HepG2 (cell line): ENCODE results near the gene AJM1. TPM values are rescaled to one million over a fixed set of nuclear protein-coding genes. Genes with fewer than 3 reads are reported as not detected.

Source experiments
- CENPT ChIP-seq: sonication (generic); formaldehyde crosslinking; IDR thresholded peaks from 2 replicates; pipeline ENCODE4 v1.8.0; 2022; ENCODE audit warnings: low read depth, mild to moderate bottlenecking, moderate library complexity, missing genetic modification reagents
- MYC ChIP-seq: sonication (generic); formaldehyde crosslinking; IDR thresholded peaks from 2 replicates; pipeline ENCODE4 v1.9.0; 2021; ENCODE audit warnings: missing genetic modification reagents, borderline replicate concordance
- RBFOX2 ChIP-seq: fragments of 200-400 bp; formaldehyde crosslinking; IDR thresholded peaks from 2 replicates; pipeline ENCODE4 v1.6.1; 2017; ENCODE audit warnings: low read depth, mild to moderate bottlenecking, low read length
- RFXAP ChIP-seq: sonication (generic); formaldehyde crosslinking; IDR thresholded peaks from 2 replicates; pipeline ENCODE4 v1.4.0; 2020; ENCODE audit warnings: missing genetic modification reagents, borderline replicate concordance
- RNF2 ChIP-seq: fragments of 450-650 bp; conservative IDR thresholded peaks from 2 replicates; pipeline ENCODE4 v1.6.1; 2016; ENCODE audit warnings: low read depth
- SCMH1 ChIP-seq: sonication (generic); formaldehyde crosslinking; IDR thresholded peaks from 2 replicates; pipeline ENCODE4 v1.9.0; 2021; ENCODE audit warnings: missing genetic modification reagents, mild to moderate bottlenecking, borderline replicate concordance
- SMAD3 ChIP-seq: sonication (generic); formaldehyde crosslinking; IDR thresholded peaks from 2 replicates; pipeline ENCODE4 v1.4.0; 2020; ENCODE audit warnings: missing genetic modification reagents
- SOX5 ChIP-seq: IDR thresholded peaks from 2 replicates; pipeline ENCODE4 v1.6.1; 2016; ENCODE audit warnings: borderline replicate concordance
- SPEN ChIP-seq: sonication (generic); formaldehyde crosslinking; IDR thresholded peaks from 2 replicates; pipeline ENCODE4 v1.5.1; 2020; ENCODE audit warnings: low read depth, mild to moderate bottlenecking, missing genetic modification reagents
- TEF ChIP-seq: sonication (generic); formaldehyde crosslinking; IDR thresholded peaks from 2 replicates; pipeline ENCODE4 v1.5.0; 2020; ENCODE audit warnings: missing genetic modification reagents
- ZC3H13 ChIP-seq: sonication (generic); formaldehyde crosslinking; IDR thresholded peaks from 2 replicates; pipeline ENCODE4 v1.8.1; 2023; ENCODE audit warnings: mild to moderate bottlenecking, missing genetic modification reagents, moderate library complexity
- ZMYM3 ChIP-seq: sonication (generic); formaldehyde crosslinking; IDR thresholded peaks from 2 replicates; pipeline ENCODE4 v1.5.1; 2020; ENCODE audit warnings: mild to moderate bottlenecking, missing genetic modification reagents
- ZNF275 ChIP-seq: sonication (generic); formaldehyde crosslinking; IDR thresholded peaks from 2 replicates; pipeline ENCODE4 v1.8.0; 2022; ENCODE audit warnings: missing genetic modification reagents, mild to moderate bottlenecking, inconsistent platforms, borderline replicate concordance
- ZNF432 ChIP-seq: sonication (generic); formaldehyde crosslinking; IDR thresholded peaks from 2 replicates; pipeline ENCODE4 v1.5.0; 2020; ENCODE audit warnings: missing genetic modification reagents, mild to moderate bottlenecking, borderline replicate concordance
- ZNF510 ChIP-seq: sonication (generic); formaldehyde crosslinking; IDR thresholded peaks from 2 replicates; pipeline ENCODE4 v1.4.0; 2020; ENCODE audit warnings: low read depth, mild to moderate bottlenecking, missing genetic modification reagents
- ZNF670 ChIP-seq: sonication (generic); formaldehyde crosslinking; IDR thresholded peaks from 2 replicates; pipeline ENCODE4 v1.8.0; 2022; ENCODE audit warnings: mild to moderate bottlenecking, missing genetic modification reagents, borderline replicate concordance
- ZNF703 ChIP-seq: sonication (generic); formaldehyde crosslinking; IDR thresholded peaks from 2 replicates; pipeline ENCODE4 v1.5.1; 2020; ENCODE audit warnings: missing genetic modification reagents, mild to moderate bottlenecking, moderate library complexity, borderline replicate concordance
- ZNF773 ChIP-seq: sonication (generic); formaldehyde crosslinking; IDR thresholded peaks from 2 replicates; pipeline ENCODE4 v1.4.0; 2020; ENCODE audit warnings: missing genetic modification reagents, borderline replicate concordance
- polyA plus RNA-seq, 8 experiments: library from polyadenylated mRNA; depleted of rRNA in 3 of 8; stranded (reverse) in 7 of 8; unstranded in 1 of 8; fragments of >200 nt; fragmentation: Illumina TruSeq in 4 of 8; extraction: Trizol in 4 of 8; gene quantifications; 2 replicates each; pipeline versions ENCODE4 v1.2.1 to v1.2.3, GENCODE V29; 2011 to 2016; ENCODE audit warnings: low read depth in 4 of 8, missing spikeins in 1 of 8, mixed read lengths in 1 of 8; ENCODE audit not compliant: insufficient read depth in 1 of 8
- total RNA-seq, 5 experiments: library from RNA; depleted of rRNA; stranded (reverse); fragments of >200 nt; fragmentation: Illumina TruSeq; extraction: Trizol; gene quantifications; 2 replicates each; pipeline ENCODE4 v1.2.3, GENCODE V29; 2016; ENCODE audit warnings: low read depth in 1 of 5
- TF ChIP-seq, protein P1 (sequence below): sonication (generic); formaldehyde crosslinking; conservative IDR thresholded peaks from 2 replicates; pipeline ENCODE4 v1.5.0; 2020; ENCODE audit warnings: missing genetic modification reagents
- TF ChIP-seq, protein P2 (sequence below): sonication (generic); formaldehyde crosslinking; IDR thresholded peaks from 2 replicates; pipeline ENCODE4 v1.4.0; 2020; ENCODE audit warnings: mild to moderate bottlenecking, missing genetic modification reagents, borderline replicate concordance

AJM1 gene
- total and polyA plus RNA-seq, 2 of the 13 experiments (the other 11 are each of a cell fraction or from before 2014, with no cell fraction given) = 1.1 to 1.2 TPM

- no peak for TF ChIP-seq TEF (CRISPR knock-in tag)
- no peak for TF ChIP-seq ZNF773 (CRISPR knock-in tag)
- no peak for TF ChIP-seq RFXAP
- TF ChIP-seq ZNF432 (CRISPR knock-in tag) = no peak
- peak; percentile 32; the same call in 1 of the 2 replicates for TF ChIP-seq RBFOX2
- TF ChIP-seq, protein P1, sequence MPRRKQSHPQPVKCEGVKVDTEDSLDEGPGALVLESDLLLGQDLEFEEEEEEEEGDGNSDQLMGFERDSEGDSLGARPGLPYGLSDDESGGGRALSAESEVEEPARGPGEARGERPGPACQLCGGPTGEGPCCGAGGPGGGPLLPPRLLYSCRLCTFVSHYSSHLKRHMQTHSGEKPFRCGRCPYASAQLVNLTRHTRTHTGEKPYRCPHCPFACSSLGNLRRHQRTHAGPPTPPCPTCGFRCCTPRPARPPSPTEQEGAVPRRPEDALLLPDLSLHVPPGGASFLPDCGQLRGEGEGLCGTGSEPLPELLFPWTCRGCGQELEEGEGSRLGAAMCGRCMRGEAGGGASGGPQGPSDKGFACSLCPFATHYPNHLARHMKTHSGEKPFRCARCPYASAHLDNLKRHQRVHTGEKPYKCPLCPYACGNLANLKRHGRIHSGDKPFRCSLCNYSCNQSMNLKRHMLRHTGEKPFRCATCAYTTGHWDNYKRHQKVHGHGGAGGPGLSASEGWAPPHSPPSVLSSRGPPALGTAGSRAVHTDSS (CRISPR knock-in tag) = no peak
- no peak for TF ChIP-seq RNF2
- peak; percentile 37; the same call in 1 of the 2 replicates for TF ChIP-seq ZC3H13 (CRISPR knock-in tag)
- no peak for TF ChIP-seq SCMH1 (CRISPR knock-in tag)
- peak; percentile 79; the same call in 1 of the 2 replicates for TF ChIP-seq SOX5 (CRISPR knock-in tag)
- TF ChIP-seq CENPT = no peak
- peak; percentile 68; the same call in 1 of the 2 replicates for TF ChIP-seq ZMYM3
- TF ChIP-seq SMAD3 (CRISPR knock-in tag) = peak; percentile 66; the same call in 1 of the 2 replicates
- TF ChIP-seq ZNF510 (CRISPR knock-in tag) = peak; percentile 86; the same call in 1 of the 2 replicates
- peak; percentile 96 for TF ChIP-seq ZNF670 (CRISPR knock-in tag)
- TF ChIP-seq ZNF275 (CRISPR knock-in tag) = no peak
- no peak for TF ChIP-seq ZNF703 (CRISPR knock-in tag)
- TF ChIP-seq SPEN (CRISPR knock-in tag) = peak; percentile 40; the same call in 1 of the 2 replicates
- peak; percentile 79 for TF ChIP-seq MYC (CRISPR knock-in tag)
- TF ChIP-seq, protein P2, sequence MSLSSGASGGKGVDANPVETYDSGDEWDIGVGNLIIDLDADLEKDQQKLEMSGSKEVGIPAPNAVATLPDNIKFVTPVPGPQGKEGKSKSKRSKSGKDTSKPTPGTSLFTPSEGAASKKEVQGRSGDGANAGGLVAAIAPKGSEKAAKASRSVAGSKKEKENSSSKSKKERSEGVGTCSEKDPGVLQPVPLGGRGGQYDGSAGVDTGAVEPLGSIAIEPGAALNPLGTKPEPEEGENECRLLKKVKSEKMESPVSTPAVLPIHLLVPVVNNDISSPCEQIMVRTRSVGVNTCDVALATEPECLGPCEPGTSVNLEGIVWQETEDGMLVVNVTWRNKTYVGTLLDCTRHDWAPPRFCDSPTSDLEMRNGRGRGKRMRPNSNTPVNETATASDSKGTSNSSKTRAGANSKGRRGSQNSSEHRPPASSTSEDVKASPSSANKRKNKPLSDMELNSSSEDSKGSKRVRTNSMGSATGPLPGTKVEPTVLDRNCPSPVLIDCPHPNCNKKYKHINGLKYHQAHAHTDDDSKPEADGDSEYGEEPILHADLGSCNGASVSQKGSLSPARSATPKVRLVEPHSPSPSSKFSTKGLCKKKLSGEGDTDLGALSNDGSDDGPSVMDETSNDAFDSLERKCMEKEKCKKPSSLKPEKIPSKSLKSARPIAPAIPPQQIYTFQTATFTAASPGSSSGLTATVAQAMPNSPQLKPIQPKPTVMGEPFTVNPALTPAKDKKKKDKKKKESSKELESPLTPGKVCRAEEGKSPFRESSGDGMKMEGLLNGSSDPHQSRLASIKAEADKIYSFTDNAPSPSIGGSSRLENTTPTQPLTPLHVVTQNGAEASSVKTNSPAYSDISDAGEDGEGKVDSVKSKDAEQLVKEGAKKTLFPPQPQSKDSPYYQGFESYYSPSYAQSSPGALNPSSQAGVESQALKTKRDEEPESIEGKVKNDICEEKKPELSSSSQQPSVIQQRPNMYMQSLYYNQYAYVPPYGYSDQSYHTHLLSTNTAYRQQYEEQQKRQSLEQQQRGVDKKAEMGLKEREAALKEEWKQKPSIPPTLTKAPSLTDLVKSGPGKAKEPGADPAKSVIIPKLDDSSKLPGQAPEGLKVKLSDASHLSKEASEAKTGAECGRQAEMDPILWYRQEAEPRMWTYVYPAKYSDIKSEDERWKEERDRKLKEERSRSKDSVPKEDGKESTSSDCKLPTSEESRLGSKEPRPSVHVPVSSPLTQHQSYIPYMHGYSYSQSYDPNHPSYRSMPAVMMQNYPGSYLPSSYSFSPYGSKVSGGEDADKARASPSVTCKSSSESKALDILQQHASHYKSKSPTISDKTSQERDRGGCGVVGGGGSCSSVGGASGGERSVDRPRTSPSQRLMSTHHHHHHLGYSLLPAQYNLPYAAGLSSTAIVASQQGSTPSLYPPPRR (CRISPR knock-in tag) = 0 out of 2 replicates have a peak, but pooled peaks have one; percentile 57
Observed at GRCh38 chr9:136882109-136882946, 40.0 kb downstream of the AJM1 start (continued).
